Measurements from ENCODE around the gene TBC1D20.
"Not testable (repeated sequence)": the region's sequence is repeated elsewhere in the genome, so short reads cannot be mapped to it uniquely, and the experiment has no call there.

The TBC1D20 gene

GRCh38 chr20:481167-481566 lies 18.8 kb upstream of the TBC1D20 start:
- H3K4me3 Mint-ChIP-seq = no peak overlapping the region

GRCh38 chr20:480044-480443 lies 17.7 kb upstream of the TBC1D20 start:
- Mint-ChIP-seq H3K9me3 (no peaks in the 10 kb centered on the region), H3K27ac (no peak overlapping the region), H3K4me3 (no peak overlapping the region), H3K4me1 (ENCODE audit: low read depth) (peaks cover 2% of the 10 kb centered on the region), H3K27me3 (ENCODE audit: low read depth) (no peaks in the 10 kb centered on the region), H3K36me3 (ENCODE audit: low read depth) (peaks cover 55% of the 10 kb centered on the region)
- DNase-seq (ENCODE audit: low spot score) = no peak

More at GRCh38 chr20:481167-481566, 18.8 kb upstream of the TBC1D20 start:
- DNase-seq (ENCODE audit: low spot score) = no peak
- no peaks in the 10 kb centered on the region for H3K27me3 Mint-ChIP-seq (ENCODE audit: low read depth)
- H3K9me3 Mint-ChIP-seq = no peaks in the 10 kb centered on the region
- peaks cover 2% of the 10 kb centered on the region for H3K4me1 Mint-ChIP-seq (ENCODE audit: low read depth)
- peaks cover 61% of the 10 kb centered on the region for H3K36me3 Mint-ChIP-seq (ENCODE audit: low read depth)
- no peak overlapping the region for H3K27ac Mint-ChIP-seq

GRCh38 chr20:479487-479886 lies 17.2 kb upstream of the TBC1D20 start:
- peaks cover 52% of the 10 kb centered on the region for H3K36me3 Mint-ChIP-seq (ENCODE audit: low read depth)
- no peak overlapping the region for H3K27ac Mint-ChIP-seq

GRCh38 chr20:478949-479429 lies 16.7 kb upstream of the TBC1D20 start:
- H3K9me3 Mint-ChIP-seq = no peaks in the 10 kb centered on the region
- peaks cover 50% of the 10 kb centered on the region for H3K36me3 Mint-ChIP-seq (ENCODE audit: low read depth)
- no peak for DNase-seq (ENCODE audit: low spot score)
- H3K4me3 Mint-ChIP-seq = no peak overlapping the region
- no peak overlapping the region for H3K27ac Mint-ChIP-seq
- H3K27me3 Mint-ChIP-seq (ENCODE audit: low read depth) = no peaks in the 10 kb centered on the region
- peaks cover 2% of the 10 kb centered on the region for H3K4me1 Mint-ChIP-seq (ENCODE audit: low read depth)

More at GRCh38 chr20:479487-479886, 17.2 kb upstream of the TBC1D20 start:
- Mint-ChIP-seq H3K4me3 (no peak overlapping the region), H3K27me3 (ENCODE audit: low read depth) (no peaks in the 10 kb centered on the region), H3K9me3 (no peaks in the 10 kb centered on the region), H3K4me1 (ENCODE audit: low read depth) (peaks cover 2% of the 10 kb centered on the region)
- no peak for DNase-seq (ENCODE audit: low spot score)

GRCh38 chr20:478010-478948 lies 15.9 kb upstream of the TBC1D20 start:
- peaks cover 2% of the 10 kb centered on the region for H3K4me1 Mint-ChIP-seq (ENCODE audit: low read depth)
- DNase-seq (ENCODE audit: low spot score) = no peak
- no peak overlapping the region for H3K4me3 Mint-ChIP-seq
- H3K27ac Mint-ChIP-seq = no peak overlapping the region
- H3K36me3 Mint-ChIP-seq (ENCODE audit: low read depth) = peaks cover 49% of the 10 kb centered on the region
- H3K27me3 Mint-ChIP-seq (ENCODE audit: low read depth) = no peaks in the 10 kb centered on the region
- H3K9me3 Mint-ChIP-seq = no peaks in the 10 kb centered on the region

GRCh38 chr20:476561-477249 lies 14.4 kb upstream of the TBC1D20 start:
- H3K27me3 Mint-ChIP-seq (ENCODE audit: low read depth); H3K27ac Mint-ChIP-seq; DNase-seq (ENCODE audit: low spot score); H3K4me3 Mint-ChIP-seq; H3K4me1 Mint-ChIP-seq (ENCODE audit: low read depth); H3K9me3 Mint-ChIP-seq: not testable (repeated sequence)
- peaks cover 36% of the 10 kb centered on the region for H3K36me3 Mint-ChIP-seq (ENCODE audit: low read depth)

- Mint-ChIP-seq H3K4me1 (ENCODE audit: low read depth) (peaks cover 2% of the 10 kb centered on the region), H3K9me3 (peaks cover 6% of the 10 kb centered on the region), H3K4me3 (no peak overlapping the region), H3K27me3 (ENCODE audit: low read depth) (no peaks in the 10 kb centered on the region), H3K27ac (peak overlapping the region; percentile 4), H3K36me3 (ENCODE audit: low read depth) (peaks cover 33% of the 10 kb centered on the region)
- no peak for DNase-seq (ENCODE audit: low spot score)
Observed at GRCh38 chr20:475463-476357, 13.4 kb upstream of the TBC1D20 start.

GRCh38 chr20:474581-474980 lies 12.2 kb upstream of the TBC1D20 start:
- H3K27me3 Mint-ChIP-seq (ENCODE audit: low read depth) = no peaks in the 10 kb centered on the region

GRCh38 chr20:472889-473292 lies 10.6 kb upstream of the TBC1D20 start:
- H3K36me3 Mint-ChIP-seq (ENCODE audit: low read depth) = peaks cover 18% of the 10 kb centered on the region
- no peak for DNase-seq (ENCODE audit: low spot score)
- H3K9me3 Mint-ChIP-seq = peaks cover 27% of the 10 kb centered on the region
- H3K4me1 Mint-ChIP-seq (ENCODE audit: low read depth) = no peaks in the 10 kb centered on the region
- H3K27me3 Mint-ChIP-seq (ENCODE audit: low read depth) = peaks cover 2% of the 10 kb centered on the region
- no peak overlapping the region for H3K27ac Mint-ChIP-seq
- H3K4me3 Mint-ChIP-seq = no peak overlapping the region

More at GRCh38 chr20:474581-474980, 12.2 kb upstream of the TBC1D20 start:
- peaks cover 26% of the 10 kb centered on the region for H3K36me3 Mint-ChIP-seq (ENCODE audit: low read depth)
- H3K4me1 Mint-ChIP-seq (ENCODE audit: low read depth) = peaks cover 2% of the 10 kb centered on the region
- no peak for DNase-seq (ENCODE audit: low spot score)
- no peak overlapping the region for H3K27ac Mint-ChIP-seq
- no peak overlapping the region for H3K4me3 Mint-ChIP-seq
- H3K9me3 Mint-ChIP-seq = peaks cover 18% of the 10 kb centered on the region

GRCh38 chr20:472137-472846 lies 10.0 kb upstream of the TBC1D20 start:
- Mint-ChIP-seq H3K9me3 (peaks cover 31% of the 10 kb centered on the region), H3K27ac (no peak overlapping the region), H3K4me3 (no peak overlapping the region), H3K4me1 (ENCODE audit: low read depth) (no peaks in the 10 kb centered on the region), H3K27me3 (ENCODE audit: low read depth) (peaks cover 3% of the 10 kb centered on the region), H3K36me3 (ENCODE audit: low read depth) (peaks cover 17% of the 10 kb centered on the region)
- DNase-seq (ENCODE audit: low spot score) = no peak

GRCh38 chr20:469746-470490 lies 7.6 kb upstream of the TBC1D20 start:
- Mint-ChIP-seq H3K27ac (no peak overlapping the region), H3K9me3 (peaks cover 33% of the 10 kb centered on the region), H3K27me3 (ENCODE audit: low read depth) (peaks cover 5% of the 10 kb centered on the region), H3K4me3 (no peak overlapping the region), H3K36me3 (ENCODE audit: low read depth) (peaks cover 13% of the 10 kb centered on the region), H3K4me1 (ENCODE audit: low read depth) (no peaks in the 10 kb centered on the region)
- no peak for DNase-seq (ENCODE audit: low spot score)

GRCh38 chr20:467755-468154 lies 5.4 kb upstream of the TBC1D20 start:
- no peak for DNase-seq (ENCODE audit: low spot score)

More at GRCh38 chr20:467755-468154, 5.4 kb upstream of the TBC1D20 start:
- peaks cover 8% of the 10 kb centered on the region for H3K27me3 Mint-ChIP-seq (ENCODE audit: low read depth)
- peaks cover 7% of the 10 kb centered on the region for H3K4me1 Mint-ChIP-seq (ENCODE audit: low read depth)
- no peak overlapping the region for H3K4me3 Mint-ChIP-seq
- no peak overlapping the region for H3K27ac Mint-ChIP-seq
- peaks cover 33% of the 10 kb centered on the region for H3K9me3 Mint-ChIP-seq
- H3K36me3 Mint-ChIP-seq (ENCODE audit: low read depth) = peaks cover 4% of the 10 kb centered on the region

Measured in T-helper 2 cell treated with Interferon-gamma antibody and Interleukin-4, amounts not matched to agents 5 μg/mL and 100 μg/mL, for 36 hours (primary cell).